IPS DF 4.7 (cell line): ENCODE data around the gene SSUH2.
"Not testable (repeated sequence)": the region's sequence is repeated elsewhere in the genome, so short reads cannot be mapped to it uniquely, and the experiment has no call there.

Experiments used
- DNase-seq: peaks from one replicate; pipeline ENCODE4 v3.0.0-alpha.2; 2013; ENCODE audit warnings: low spot score; ENCODE audit errors: extremely low read depth

The SSUH2 gene

DNA sequence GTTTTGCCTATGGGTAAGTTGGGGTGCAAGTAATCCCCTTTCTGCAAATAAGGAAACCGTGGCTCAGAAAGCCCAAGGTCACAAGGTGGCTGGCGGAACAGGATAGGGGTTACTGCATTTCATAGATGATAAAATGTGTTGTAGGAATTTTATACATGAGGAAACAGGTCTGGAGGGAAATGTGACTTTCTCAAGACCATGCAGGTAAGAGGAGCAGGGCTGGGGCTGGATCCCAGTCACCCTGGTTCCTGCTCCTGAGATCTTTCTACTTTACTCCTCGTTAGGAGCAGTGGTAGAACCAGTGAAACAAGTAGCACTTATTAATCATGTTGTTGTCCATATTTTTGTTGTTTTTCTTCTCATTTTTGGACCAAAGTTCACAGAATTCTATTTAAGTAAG lies 63.2 kb downstream of the SSUH2 start:
- no peak for DNase-seq

DNA sequence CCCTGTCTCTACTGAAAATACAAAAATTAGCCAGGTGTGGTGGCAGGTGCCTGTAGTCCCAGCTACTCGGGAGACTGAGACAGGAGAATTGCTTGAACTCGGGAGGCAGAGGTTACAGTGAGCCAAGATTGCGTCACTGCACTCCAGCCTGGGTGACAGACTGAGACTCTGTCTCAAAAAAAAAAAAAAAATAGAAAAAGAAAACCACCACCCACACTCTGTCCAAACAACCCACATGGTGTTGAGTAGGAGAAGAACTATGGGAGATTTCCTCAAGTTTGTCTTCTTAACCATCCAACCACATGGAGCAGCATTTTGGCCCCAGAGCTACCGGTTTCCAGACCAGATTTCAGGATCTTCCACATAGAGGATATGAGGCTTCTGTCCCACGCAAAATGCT lies 64.2 kb downstream of the SSUH2 start:
- DNase-seq, result not testable (repeated sequence)

DNA sequence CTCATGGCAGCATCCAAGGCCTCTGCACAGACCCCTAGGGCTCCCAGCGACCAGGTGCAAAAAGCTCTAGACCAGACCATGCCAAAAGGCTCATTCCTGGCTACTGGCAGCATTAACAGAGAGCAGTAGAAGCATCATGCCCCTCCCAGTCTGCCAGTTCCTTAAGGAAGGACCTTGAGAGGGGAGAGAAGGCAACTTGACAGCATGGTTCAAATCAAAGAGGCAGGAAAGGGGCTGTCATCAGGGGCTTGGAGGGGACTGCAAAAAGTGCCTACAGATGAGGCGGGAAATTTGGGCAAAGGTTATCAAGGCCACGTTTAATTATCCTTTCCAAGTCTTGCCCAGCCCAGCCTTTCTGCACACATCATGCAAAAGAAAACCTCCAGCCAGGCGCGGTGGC lies 64.7 kb downstream of the SSUH2 start:
- DNase-seq, result no peak

DNA sequence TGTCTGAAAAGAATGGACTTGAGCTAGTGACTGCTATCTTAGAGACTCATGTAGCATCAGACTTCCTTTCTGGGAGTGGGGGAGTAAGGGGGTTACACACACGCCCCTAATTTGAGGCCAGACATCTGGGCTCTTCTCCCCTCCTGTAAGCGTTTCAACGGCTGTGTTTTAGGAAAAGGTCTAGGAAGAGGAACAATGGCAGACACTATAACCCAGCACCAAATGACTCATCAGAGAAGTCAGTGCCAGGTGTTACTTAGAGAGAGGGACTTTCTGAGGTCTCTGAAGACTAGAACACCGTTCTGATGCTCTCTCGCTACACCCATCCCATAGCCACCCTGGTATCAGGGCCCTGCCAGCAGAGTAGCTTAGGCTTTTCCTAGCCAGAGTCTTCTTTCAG lies 65.5 kb downstream of the SSUH2 start:
- no peak for DNase-seq

DNA sequence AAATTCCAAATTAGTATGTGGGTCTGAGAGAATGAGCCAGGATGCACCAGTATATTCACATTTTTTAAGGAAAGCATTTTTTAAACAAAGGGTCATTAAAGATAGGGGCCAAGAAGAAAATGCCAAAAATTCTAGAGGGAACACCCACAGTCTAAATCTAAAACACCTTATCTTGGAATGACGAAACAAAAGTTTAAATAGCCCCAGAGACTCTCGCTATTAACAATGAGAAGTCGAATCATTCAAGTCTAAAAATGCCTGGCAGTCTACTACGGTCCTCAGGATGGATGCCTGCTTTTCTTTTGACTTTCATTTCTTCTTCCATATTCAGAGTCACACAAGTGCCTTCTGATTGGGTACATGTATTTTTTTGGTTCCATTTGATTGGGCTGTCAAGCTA lies 66.3 kb downstream of the SSUH2 start:
- DNase-seq, result no peak

DNA sequence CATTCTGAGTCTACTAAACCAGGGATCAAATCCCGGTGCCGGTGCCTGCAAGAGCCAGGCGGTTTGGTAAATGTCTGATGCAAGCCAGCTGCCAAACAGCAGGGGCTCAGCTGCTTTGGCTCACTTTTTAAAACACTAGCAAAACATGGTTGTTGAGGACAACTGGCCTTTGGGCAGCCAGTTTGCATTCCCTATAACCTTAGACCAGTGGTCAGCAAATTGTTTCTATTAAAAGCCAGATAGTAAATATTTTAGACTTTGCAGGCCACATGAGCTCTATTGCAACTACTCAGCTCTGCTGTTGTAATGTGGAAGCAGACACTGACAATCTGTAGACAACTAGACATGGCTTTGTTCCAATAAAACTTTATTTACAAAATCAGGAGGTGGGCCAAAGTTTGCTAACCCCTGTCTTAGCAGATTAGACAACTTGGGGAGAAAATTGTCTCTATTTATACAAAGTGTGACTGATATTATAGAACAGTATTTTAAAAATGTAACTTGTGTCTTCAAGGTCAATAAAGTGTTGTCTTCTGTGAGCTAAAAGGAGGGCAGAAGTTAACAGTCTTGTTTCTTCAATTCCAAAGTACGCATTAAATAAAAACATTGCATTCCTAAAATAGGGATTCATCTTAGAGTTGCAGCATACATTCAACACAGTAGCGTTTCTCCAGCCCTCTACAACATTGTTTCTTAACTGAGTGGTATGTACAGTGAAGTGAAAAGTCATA lies 67.6 kb downstream of the SSUH2 start:
- DNase-seq, result no peak

DNA sequence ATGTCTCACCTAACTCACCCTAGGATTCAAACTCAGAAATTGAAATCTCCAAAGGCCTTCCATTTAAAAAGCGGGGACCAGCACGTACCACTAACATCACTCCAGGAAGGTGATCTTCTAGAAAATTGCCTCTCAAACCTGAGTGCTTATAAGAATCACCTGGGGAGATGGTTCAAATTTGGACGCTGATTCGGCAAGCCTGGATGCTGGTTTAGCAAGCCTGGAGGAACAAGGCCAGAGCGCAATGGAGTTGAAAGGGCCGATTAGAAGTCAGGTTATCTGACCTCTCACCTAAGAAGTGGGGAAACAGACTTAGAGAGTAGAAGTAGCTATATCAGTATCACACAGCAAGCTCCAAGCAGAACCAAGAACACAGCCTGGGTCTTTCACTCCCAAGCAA lies 68.2 kb downstream of the SSUH2 start:
- DNase-seq, result no peak

DNA sequence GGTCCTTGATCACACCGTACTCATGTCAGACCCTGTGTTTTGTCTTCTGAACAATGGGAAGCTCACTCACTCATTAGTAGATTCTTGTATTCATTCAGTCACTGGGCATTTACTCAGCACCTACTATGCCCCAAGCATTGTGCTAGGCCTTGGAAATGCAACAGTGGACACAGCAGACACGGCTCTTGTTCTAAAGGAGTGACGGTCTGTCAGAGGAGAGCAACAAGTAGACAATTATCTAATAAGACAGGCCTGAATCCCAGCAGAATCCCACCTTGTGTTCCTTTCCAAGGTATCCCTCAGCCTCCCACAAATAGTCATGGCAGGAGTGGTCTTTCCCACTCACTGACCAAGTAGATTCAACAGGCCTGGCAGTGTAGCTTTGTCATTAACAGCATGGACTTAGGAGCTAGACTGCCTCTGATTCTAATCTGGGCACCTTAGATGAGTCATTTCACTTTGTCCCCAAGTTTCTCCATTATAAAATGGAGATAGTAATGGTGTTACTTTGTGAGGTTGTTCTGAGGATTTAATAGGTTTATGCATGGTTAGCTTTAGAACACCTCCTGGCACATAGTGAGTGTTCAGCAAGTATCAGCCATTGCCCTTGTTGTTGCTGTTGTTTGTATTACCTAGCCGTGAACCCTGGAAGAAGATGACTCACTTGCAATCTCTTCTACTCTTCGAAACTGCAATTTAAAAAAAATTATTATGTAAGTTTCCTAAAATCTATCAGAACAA lies 69.1 kb downstream of the SSUH2 start:
- DNase-seq, result no peak

DNA sequence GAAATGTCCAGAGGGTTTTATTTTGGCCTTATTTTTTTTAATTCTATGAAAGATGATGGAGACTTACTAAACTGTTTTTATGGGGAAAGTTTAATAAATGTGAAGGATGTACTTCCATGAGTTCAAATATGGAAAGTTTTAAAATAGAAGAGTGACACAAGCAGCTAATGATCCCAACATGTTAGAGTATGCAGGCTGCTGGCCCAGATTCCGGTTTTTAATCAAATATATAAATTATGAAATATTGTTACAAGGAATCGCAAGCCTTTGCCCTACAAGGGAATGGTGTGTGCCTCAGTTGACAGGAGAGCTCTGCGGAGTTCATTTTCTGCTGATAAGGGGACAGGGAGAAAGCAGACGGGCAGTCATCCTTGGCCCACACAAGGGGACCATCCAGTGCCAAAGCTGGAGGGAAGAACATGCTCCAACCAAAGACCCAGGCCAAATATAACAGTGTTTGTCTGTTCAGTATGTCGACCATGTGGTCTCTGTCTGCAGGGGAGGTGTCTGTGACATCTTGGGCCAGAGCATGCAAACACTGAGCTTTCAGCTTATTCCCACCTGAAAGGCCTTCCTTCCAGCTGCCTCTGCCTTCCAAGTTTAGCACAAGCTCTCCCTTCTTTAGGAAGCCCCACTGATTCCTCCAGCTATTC lies 69.8 kb downstream of the SSUH2 start:
- no peak for DNase-seq

DNA sequence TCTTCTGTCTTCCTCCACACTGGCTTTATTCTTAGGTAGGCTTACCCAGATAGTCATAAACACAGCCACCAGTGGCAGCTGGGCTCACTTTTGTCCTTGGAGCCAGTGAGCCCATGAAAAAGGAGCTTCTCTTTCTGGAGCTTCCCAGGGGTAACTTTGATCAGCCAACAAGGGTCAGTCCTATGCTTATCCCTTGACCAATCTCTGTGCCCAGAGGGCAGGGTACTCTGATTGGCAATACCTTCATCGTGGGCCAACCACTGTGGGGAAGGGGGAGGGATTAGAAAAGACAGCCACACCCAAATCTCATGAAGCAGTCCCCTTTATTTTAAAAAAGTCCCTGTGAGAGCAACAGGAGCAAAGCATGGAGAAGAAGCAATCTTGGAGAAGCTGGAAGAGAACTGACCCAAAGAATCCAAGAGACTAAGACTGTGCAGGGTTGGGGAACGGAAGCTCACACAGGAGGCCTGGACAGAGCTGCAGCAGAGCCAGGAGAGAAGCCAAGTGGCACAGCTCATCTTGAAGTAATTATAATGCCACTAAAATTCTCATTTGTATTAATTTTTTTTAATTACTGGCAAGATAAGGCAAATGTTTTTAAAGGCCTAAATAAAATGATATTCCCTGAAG lies 70.4 kb downstream of the SSUH2 start:
- DNase-seq, result no peak

DNA sequence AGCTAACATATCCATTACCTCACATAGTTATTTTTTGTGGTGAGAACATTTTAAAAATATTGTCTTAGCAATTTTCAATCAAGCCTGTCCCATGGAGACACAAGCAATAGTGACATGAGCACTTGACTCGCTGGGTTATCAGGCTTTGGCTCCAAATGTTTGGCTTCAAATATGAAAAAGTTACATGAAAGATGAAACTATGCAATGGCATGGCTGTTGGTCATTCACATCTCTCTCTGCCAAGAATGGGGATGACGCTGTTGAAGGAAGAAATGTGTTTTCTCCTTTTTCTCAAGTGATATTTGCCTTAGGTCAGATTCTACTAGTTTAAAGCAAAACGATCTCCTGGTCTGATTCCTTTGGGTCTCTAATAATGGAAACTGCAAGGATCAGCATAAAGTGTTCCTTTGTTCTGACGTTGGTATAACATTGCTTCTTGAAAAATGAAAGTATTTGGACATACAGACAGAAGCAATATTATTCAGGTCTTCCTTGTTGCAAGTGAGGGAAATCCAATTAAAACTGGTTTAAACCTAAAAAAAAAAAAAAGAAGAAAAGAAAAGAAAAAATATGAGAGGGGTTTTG lies 71.2 kb downstream of the SSUH2 start:
- no peak for DNase-seq

DNA sequence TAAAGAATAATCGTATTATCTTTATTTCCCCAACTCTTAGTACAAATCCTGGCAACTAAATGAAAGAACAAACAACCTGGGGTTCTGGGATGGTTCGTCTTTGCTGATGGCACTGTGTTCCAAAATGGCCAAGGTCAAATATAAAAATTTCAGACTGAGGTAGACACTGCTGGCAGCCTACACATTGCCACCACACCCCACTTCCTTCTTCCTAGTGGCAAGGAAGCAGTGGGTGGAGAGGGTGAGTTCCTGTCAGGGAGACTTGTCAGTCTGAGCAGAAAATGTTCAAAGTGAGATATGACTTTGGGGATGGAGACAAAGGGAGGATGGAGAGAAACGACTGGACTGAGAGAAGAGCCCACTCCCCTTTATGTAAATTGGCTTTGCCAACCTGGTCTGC lies 73.3 kb downstream of the SSUH2 start:
- DNase-seq, result no peak
